Mucosa of stomach (tissue), 1 donor: ENCODE data around the gene DLG1.
"Not testable (repeated sequence)": the region's sequence is repeated elsewhere in the genome, so short reads cannot be mapped to it uniquely, and the experiment has no call there.

Source experiments
- H3K27me3 ChIP-seq: one replicate; pipeline ENCODE4 v1.7.0; 2013; ENCODE audit warnings: mild to moderate bottlenecking, low read length; ENCODE audit not compliant: control insufficient read depth, insufficient read depth
- H3K36me3 ChIP-seq: one replicate; pipeline ENCODE4 v1.7.0; 2013; ENCODE audit warnings: low read length; ENCODE audit not compliant: control insufficient read depth, insufficient read depth
- H3K4me1 ChIP-seq: one replicate; pipeline ENCODE4 v1.7.0; 2013; ENCODE audit warnings: mild to moderate bottlenecking, low read length; ENCODE audit not compliant: control insufficient read depth, insufficient read depth
- H3K4me3 ChIP-seq: one replicate; pipeline ENCODE4 v1.7.0; 2013; ENCODE audit warnings: low read length
- H3K9ac ChIP-seq: one replicate; pipeline ENCODE4 v1.7.0; 2013; ENCODE audit warnings: mild to moderate bottlenecking, low read length, moderate library complexity
- H3K9me3 ChIP-seq: one replicate; pipeline ENCODE4 v1.7.0; 2013; ENCODE audit warnings: mild to moderate bottlenecking, low read length, moderate library complexity; ENCODE audit not compliant: control insufficient read depth
- donor health status: Pancreatic carcinoma.

Gene DLG1

DNA sequence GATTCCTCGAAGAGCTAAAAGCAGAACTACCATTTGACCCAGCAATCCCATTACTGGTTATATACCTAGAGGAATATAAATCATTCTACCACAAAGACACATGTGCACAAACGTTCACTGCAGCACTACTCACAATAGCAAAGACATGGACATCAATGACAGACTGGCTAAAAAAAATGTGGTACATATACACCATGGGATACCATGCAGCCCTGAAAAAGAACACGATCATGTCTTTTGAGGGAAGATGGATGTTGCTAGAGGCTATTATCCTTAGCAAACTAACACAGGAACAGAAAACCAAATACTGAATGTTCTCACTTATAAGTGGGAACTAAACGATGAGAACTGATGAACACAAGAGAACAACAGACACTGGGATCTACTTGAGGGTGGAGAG, 86.7 kb downstream of the DLG1 start:
- not testable (repeated sequence) for H3K9ac ChIP-seq, H3K36me3 ChIP-seq, H3K4me1 ChIP-seq, H3K27me3 ChIP-seq, H3K9me3 ChIP-seq, H3K4me3 ChIP-seq

GRCh38 chr3:197209366-197210260, 88.8 kb downstream of the DLG1 start:
- Histone ChIP-seq H3K9me3 (no peaks in the 10 kb centered on the region), H3K9ac (no peak overlapping the region), H3K4me3 (no peak overlapping the region), H3K36me3 (no peaks in the 10 kb centered on the region), H3K27me3 (no peaks in the 10 kb centered on the region), H3K4me1 (no peaks in the 10 kb centered on the region)

DNA sequence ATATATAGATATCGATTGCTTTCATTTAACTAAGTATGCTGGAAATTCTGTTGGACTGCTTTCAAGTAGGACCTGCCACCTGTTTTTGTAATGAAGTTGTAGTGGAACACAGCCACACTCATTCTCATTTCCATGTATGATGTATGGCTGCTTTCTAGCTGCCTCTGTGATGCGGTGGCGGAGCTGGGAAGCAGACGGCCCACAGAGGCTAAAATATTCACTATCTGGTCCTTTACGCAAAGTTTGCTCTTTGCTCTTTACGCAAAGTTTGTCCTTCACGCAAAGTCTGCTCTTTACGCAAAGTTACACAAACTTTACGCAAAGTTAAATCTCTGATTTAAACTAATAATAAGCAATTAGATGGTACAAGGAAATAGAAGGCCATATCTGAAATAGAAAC, 91.5 kb downstream of the DLG1 start:
- H3K4me1 ChIP-seq = no peaks in the 10 kb centered on the region
- no peaks in the 10 kb centered on the region for H3K36me3 ChIP-seq
- H3K9ac ChIP-seq = no peak overlapping the region
- no peaks in the 10 kb centered on the region for H3K27me3 ChIP-seq
- H3K4me3 ChIP-seq = no peak overlapping the region
- no peaks in the 10 kb centered on the region for H3K9me3 ChIP-seq

GRCh38 chr3:197205675-197206074, 92.7 kb downstream of the DLG1 start:
- Histone ChIP-seq H3K4me1 (no peaks in the 10 kb centered on the region), H3K27me3 (no peaks in the 10 kb centered on the region), H3K9me3 (no peaks in the 10 kb centered on the region), H3K4me3 (no peak overlapping the region), H3K9ac (no peak overlapping the region), H3K36me3 (no peaks in the 10 kb centered on the region)

- no peaks in the 10 kb centered on the region for H3K9me3 ChIP-seq
Observed at GRCh38 chr3:197205265-197205664, 93.1 kb downstream of the DLG1 start.

DNA sequence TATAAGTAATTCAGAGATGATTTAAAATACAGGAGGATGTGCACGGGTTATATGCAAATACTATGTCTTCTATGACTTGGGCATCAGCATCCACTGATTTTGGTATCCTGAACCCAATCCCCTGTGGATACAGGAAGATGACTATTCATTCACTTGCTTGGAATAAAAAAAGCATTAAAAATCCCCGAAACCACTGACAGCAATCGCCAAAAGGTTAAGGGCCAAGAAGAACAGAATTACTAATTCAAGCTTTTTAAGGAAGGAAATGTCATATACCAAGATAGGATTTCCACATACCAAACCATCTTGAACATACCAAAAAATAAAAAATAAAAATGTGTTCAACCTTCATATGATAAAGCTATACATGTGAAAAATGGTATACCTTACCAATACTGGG, 93.7 kb downstream of the DLG1 start:
- Histone ChIP-seq H3K36me3 (no peaks in the 10 kb centered on the region), H3K4me3 (no peak overlapping the region)

More at GRCh38 chr3:197205265-197205664, 93.1 kb downstream of the DLG1 start:
- H3K4me1 ChIP-seq = no peaks in the 10 kb centered on the region
- no peaks in the 10 kb centered on the region for H3K27me3 ChIP-seq
- no peaks in the 10 kb centered on the region for H3K36me3 ChIP-seq
- no peak overlapping the region for H3K4me3 ChIP-seq
- no peak overlapping the region for H3K9ac ChIP-seq

GRCh38 chr3:197203714-197204146, 94.7 kb downstream of the DLG1 start:
- H3K9me3 ChIP-seq = no peaks in the 10 kb centered on the region
- no peaks in the 10 kb centered on the region for H3K4me1 ChIP-seq
- H3K9ac ChIP-seq = no peak overlapping the region
- H3K27me3 ChIP-seq = no peaks in the 10 kb centered on the region
- no peak overlapping the region for H3K4me3 ChIP-seq
- no peaks in the 10 kb centered on the region for H3K36me3 ChIP-seq

More for the DNA sequence above, 93.7 kb downstream of the DLG1 start:
- Histone ChIP-seq H3K27me3 (no peaks in the 10 kb centered on the region), H3K9me3 (no peaks in the 10 kb centered on the region), H3K4me1 (no peaks in the 10 kb centered on the region), H3K9ac (no peak overlapping the region)

- Histone ChIP-seq H3K36me3 (no peaks in the 10 kb centered on the region), H3K4me1 (no peaks in the 10 kb centered on the region), H3K9ac (no peak overlapping the region), H3K9me3 (no peaks in the 10 kb centered on the region), H3K4me3 (no peak overlapping the region), H3K27me3 (no peaks in the 10 kb centered on the region)
Observed at GRCh38 chr3:197202694-197203093, 95.7 kb downstream of the DLG1 start.

DNA sequence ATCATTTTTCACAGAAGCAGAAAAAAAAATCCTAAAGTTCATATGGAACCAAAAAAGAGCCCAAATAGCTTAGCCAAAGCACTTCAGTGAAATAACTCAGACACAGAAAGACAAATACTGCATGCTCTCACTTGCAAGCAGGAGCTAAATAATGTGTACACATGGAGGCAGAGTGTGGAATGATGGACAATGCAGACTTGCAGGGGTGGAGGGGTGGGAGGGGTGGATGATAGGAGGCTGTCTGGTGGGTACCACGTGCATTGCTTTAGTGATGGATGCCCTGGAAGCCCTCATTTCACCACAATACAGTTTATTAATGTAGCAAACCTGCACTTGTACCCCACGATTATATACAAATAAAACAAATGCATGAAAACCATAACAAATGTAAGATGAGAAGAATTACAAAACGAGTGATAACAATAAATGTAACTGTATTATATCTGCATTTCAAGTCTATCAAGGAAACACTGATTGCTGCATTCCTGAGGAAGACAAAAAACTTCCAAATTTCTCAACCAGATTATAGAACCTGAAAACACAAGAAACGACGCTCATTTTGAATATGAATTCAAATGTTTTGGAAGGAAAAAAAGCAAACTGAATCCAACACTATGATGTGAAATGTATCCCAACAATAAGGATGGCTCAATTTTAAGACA, 96.5 kb downstream of the DLG1 start:
- H3K9ac ChIP-seq = no peak overlapping the region
- H3K4me3 ChIP-seq = no peak overlapping the region
- H3K4me1 ChIP-seq = no peaks in the 10 kb centered on the region
- H3K9me3 ChIP-seq = no peaks in the 10 kb centered on the region
- no peaks in the 10 kb centered on the region for H3K27me3 ChIP-seq
- H3K36me3 ChIP-seq = no peaks in the 10 kb centered on the region

DNA sequence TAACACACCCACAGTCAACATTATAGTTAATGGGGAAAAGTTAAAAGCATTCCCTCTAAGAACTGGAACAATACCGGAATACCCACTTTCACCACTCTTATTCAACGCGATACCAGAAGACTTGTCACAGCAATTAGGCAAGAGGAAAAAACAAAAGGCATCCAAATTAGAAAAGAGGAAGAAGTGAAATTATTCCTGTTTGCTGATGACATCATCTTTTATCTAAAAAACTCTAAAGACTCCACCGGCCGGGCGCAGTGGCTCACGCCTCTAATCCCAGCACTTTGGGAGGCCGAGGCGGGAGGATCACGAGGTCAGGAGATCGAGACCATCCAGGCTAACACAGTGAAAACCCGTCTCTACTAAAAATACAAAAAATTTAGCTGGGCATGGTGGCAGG, 97.6 kb downstream of the DLG1 start:
- H3K27me3 ChIP-seq, H3K4me1 ChIP-seq, H3K4me3 ChIP-seq, H3K9me3 ChIP-seq, H3K9ac ChIP-seq, H3K36me3 ChIP-seq: not testable (repeated sequence)

GRCh38 chr3:197197334-197197733, 101.1 kb downstream of the DLG1 start:
- Histone ChIP-seq H3K9me3 (no peaks in the 10 kb centered on the region), H3K9ac (no peak overlapping the region), H3K27me3 (no peaks in the 10 kb centered on the region), H3K4me1 (no peaks in the 10 kb centered on the region), H3K4me3 (no peak overlapping the region), H3K36me3 (no peaks in the 10 kb centered on the region)

DNA sequence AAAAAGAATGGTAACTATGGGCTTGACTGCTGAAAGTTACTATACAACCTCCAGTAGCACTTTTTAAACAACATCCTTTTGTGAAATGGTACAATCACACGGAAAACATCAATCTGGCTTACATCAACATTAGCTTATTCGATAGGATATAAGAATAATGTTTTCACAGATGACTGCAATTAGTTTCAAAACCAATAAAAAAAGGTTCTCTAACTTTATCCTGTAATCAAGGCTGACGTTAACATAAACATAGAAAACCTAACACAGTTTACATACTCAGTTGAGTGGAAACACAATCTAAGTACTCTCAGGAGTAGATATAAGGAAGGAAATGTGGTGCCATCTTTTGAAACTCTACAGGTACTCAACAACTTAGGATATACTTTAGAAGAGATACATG, 102.2 kb downstream of the DLG1 start:
- no peaks in the 10 kb centered on the region for H3K4me1 ChIP-seq
- no peak overlapping the region for H3K9ac ChIP-seq
- H3K36me3 ChIP-seq = no peaks in the 10 kb centered on the region
- no peaks in the 10 kb centered on the region for H3K27me3 ChIP-seq
- no peak overlapping the region for H3K4me3 ChIP-seq
- no peaks in the 10 kb centered on the region for H3K9me3 ChIP-seq
